IMR-90 (cell line): ENCODE results near the gene CALN1. TPM values are rescaled to one million over a fixed set of nuclear protein-coding genes. Genes with fewer than 3 reads are reported as not detected.

Source experiments
- ATAC-seq: fragments of 200-7000 bp; cut with Tn5 transposase; 2 replicates; pipeline ENCODE4 v1.9.1; 2020; ENCODE audit warnings: low read depth, mild to moderate bottlenecking, moderate library complexity
- BruUV-seq: library from RNA; stranded (reverse); fragments of 400-500 nt; replicated peaks from 2 replicates; lab custom pipeline; 2021; lab: Mats Ljungman, UMichigan
- CTCF ChIA-PET: fragments of 300-600 bp; formaldehyde crosslinking; extraction: SDS; loops from one replicate; lab custom pipeline; 2021; ENCODE audit warnings: antibody characterized with exemption; lab: Yijun Ruan, JAX
- POLR2A ChIA-PET: fragments of 300-600 bp; sonication (Branson Sonifier 250); formaldehyde crosslinking; loops from one replicate; lab custom pipeline; 2022; ENCODE audit warnings: antibody characterized with exemption; ENCODE audit not compliant: unreplicated experiment; lab: Charles Lee
- DNase-seq: peaks from one replicate; pipeline ENCODE4 v3.0.0; 2013
- H2AFZ ChIP-seq: replicated peaks from 2 replicates; pipeline ENCODE3; 2013; ENCODE audit warnings: low read length, mild to moderate bottlenecking; ENCODE audit not compliant: poor library complexity
- H2AK5ac ChIP-seq: 2 replicates; pipeline ENCODE4 v1.6.1; 2013; ENCODE audit warnings: low read depth, low read length, inconsistent platforms
- H2AK9ac ChIP-seq: replicated peaks from 2 replicates; pipeline ENCODE3; 2013; ENCODE audit warnings: mild to moderate bottlenecking, low read depth, low read length, moderate library complexity; ENCODE audit not compliant: poor library complexity
- H2BK120ac ChIP-seq: 2 replicates; pipeline ENCODE4 v1.6.1; 2013; ENCODE audit warnings: low read depth, low read length, inconsistent platforms
- H2BK15ac ChIP-seq: 3 replicates; pipeline ENCODE4 v1.6.1; 2013; ENCODE audit warnings: low read depth, low read length, inconsistent platforms
- H2BK20ac ChIP-seq: 2 replicates; pipeline ENCODE4 v1.6.1; 2013; ENCODE audit warnings: low read depth, mild to moderate bottlenecking, inconsistent platforms, low read length, moderate library complexity
- H2BK5ac ChIP-seq: 2 replicates; pipeline ENCODE4 v1.6.1; 2013; ENCODE audit warnings: mild to moderate bottlenecking, low read depth, low read length, inconsistent platforms; ENCODE audit not compliant: poor library complexity, severe bottlenecking
- H3K14ac ChIP-seq: replicated peaks from 2 replicates; pipeline ENCODE4 v1.6.1; 2013; ENCODE audit warnings: low read depth, low read length, inconsistent platforms
- H3K18ac ChIP-seq: 2 replicates; pipeline ENCODE4 v1.6.1; 2013; ENCODE audit warnings: low read depth, low read length, control low read depth
- H3K23ac ChIP-seq: 2 replicates; pipeline ENCODE4 v1.6.1; 2013; ENCODE audit warnings: low read depth, low read length, inconsistent platforms
- H3K27ac ChIP-seq: 2 replicates; pipeline ENCODE4 v1.5.1; 2013; ENCODE audit warnings: mild to moderate bottlenecking, control low read depth, low read length; ENCODE audit not compliant: insufficient read depth
- H3K27me3 ChIP-seq: 2 replicates; pipeline ENCODE4 v1.6.1; 2013; ENCODE audit warnings: low read length; ENCODE audit not compliant: control insufficient read depth, insufficient read depth
- H3K36me3 ChIP-seq: 2 replicates; pipeline ENCODE4 v1.6.1; 2013; ENCODE audit warnings: low read length, mixed read lengths; ENCODE audit not compliant: control insufficient read depth, insufficient read depth
- H3K4ac ChIP-seq: 2 replicates; pipeline ENCODE4 v1.6.1; 2013; ENCODE audit warnings: low read depth, low read length, inconsistent platforms
- H3K4me1 ChIP-seq: 2 replicates; pipeline ENCODE4 v1.6.1; 2013; ENCODE audit warnings: low read length, mixed read lengths; ENCODE audit not compliant: control insufficient read depth, insufficient read depth
- H3K4me2 ChIP-seq: 2 replicates; pipeline ENCODE4 v1.6.1; 2013; ENCODE audit warnings: low read depth, mild to moderate bottlenecking, control low read depth, low read length, moderate library complexity
- H3K4me3 ChIP-seq: 2 replicates; pipeline ENCODE4 v1.5.1; 2013; ENCODE audit warnings: low read depth, mild to moderate bottlenecking, control low read depth, low read length, moderate library complexity; ENCODE audit not compliant: insufficient read depth
- H3K56ac ChIP-seq: 2 replicates; pipeline ENCODE4 v1.6.1; 2013; ENCODE audit warnings: low read length, inconsistent platforms; ENCODE audit not compliant: insufficient read depth; ENCODE audit errors: extremely low read depth
- H3K79me1 ChIP-seq, 2 experiments: 2 replicates each; pipeline ENCODE4 v1.6.1; 2013; ENCODE audit warnings: low read length in 2 of 2, inconsistent platforms in 1 of 2, low read depth in 1 of 2
- H3K9ac ChIP-seq: 2 replicates; pipeline ENCODE4 v1.6.1; 2013; ENCODE audit warnings: low read depth, low read length, control low read depth
- H3K9me1 ChIP-seq: 2 replicates; pipeline ENCODE4 v1.6.1; 2013; ENCODE audit warnings: low read length, inconsistent platforms; ENCODE audit not compliant: insufficient read depth
- H3K9me3 ChIP-seq: 2 replicates; pipeline ENCODE4 v1.6.1; 2013; ENCODE audit warnings: low read length; ENCODE audit not compliant: control insufficient read depth, insufficient read depth
- H4K20me1 ChIP-seq: 2 replicates; pipeline ENCODE4 v1.6.1; 2013; ENCODE audit warnings: low read length, inconsistent platforms; ENCODE audit not compliant: insufficient read depth
- H4K5ac ChIP-seq: 2 replicates; pipeline ENCODE4 v1.6.1; 2013; ENCODE audit warnings: mild to moderate bottlenecking, low read depth, low read length, control low read depth
- H4K8ac ChIP-seq, 2 experiments: 2 replicates each; pipeline ENCODE4 v1.6.1; 2013; ENCODE audit warnings: low read depth in 2 of 2, low read length in 2 of 2, control low read depth in 1 of 2, inconsistent platforms in 1 of 2
- H4K91ac ChIP-seq: 2 replicates; pipeline ENCODE4 v1.6.1; 2013; ENCODE audit warnings: low read depth, low read length, inconsistent platforms; ENCODE audit not compliant: insufficient read depth
- CEBPB ChIP-seq: IDR thresholded peaks from 2 replicates; pipeline ENCODE4 v1.6.1; 2012; ENCODE audit warnings: low read depth, low read length, improper control_type of control experiment
- CTCF ChIP-seq: conservative IDR thresholded peaks from 2 replicates; pipeline ENCODE4 v1.5.1; 2012; ENCODE audit warnings: mild to moderate bottlenecking, low read depth, low read length, improper control_type of control experiment
- MXI1 ChIP-seq: IDR thresholded peaks from 2 replicates; pipeline ENCODE4 v1.6.1; 2012; ENCODE audit warnings: low read depth, mild to moderate bottlenecking, low read length, moderate library complexity, borderline replicate concordance
- RAD21 ChIP-seq: IDR thresholded peaks from 2 replicates; pipeline ENCODE4 v1.6.1; 2012; ENCODE audit warnings: low read length, improper control_type of control experiment
- USF2 ChIP-seq: fragments of 150-350 bp; IDR thresholded peaks from 2 replicates; pipeline ENCODE4 v1.6.1; 2017; ENCODE audit warnings: mild to moderate bottlenecking, antibody characterized with exemption, low read length, low read depth
- WGBS, 2 experiments: methylation state at CpG; one replicate each; pipeline versions ENCODE4 v1.1.5 to v1.1.7; 2013; ENCODE audit warnings: missing lambda C conversion rate in 2 of 2; ENCODE audit not compliant: insufficient read length in 1 of 2; ENCODE audit errors: extremely low coverage in 2 of 2; 5-methylcytosine and 5-hydroxymethylcytosine counted together
- dilution Hi-C: fragments of 300-500 bp; cut with HindIII; formaldehyde crosslinking; loops from one replicate; pipeline ENCODE4 v1.14.3; 2018; ENCODE audit warnings: low sequenced_read_pairs; ENCODE audit not compliant: unreplicated experiment
- in situ Hi-C: fragments of 300-500 bp; cut with MboI; formaldehyde crosslinking; loops from 3 replicates; pipeline ENCODE4 v1.14.3; 2019; ENCODE audit warnings: low sequenced_read_pairs, inconsistent platforms, mixed read lengths
- intact Hi-C: fragments of 100-400 bp; cut with micrococcal nuclease; formaldehyde crosslinking; loops from 2 replicates; pipeline ENCODE4 v1.10.0; 2022
- polyA plus RNA-seq, 3 experiments: library from polyadenylated mRNA; depleted of rRNA; stranded (reverse); fragments of >200 nt; gene quantifications; 2 replicates each; pipeline ENCODE4 v1.2.3, GENCODE V29; 2012; ENCODE audit warnings: low replicate concordance in 1 of 3
- total RNA-seq: library from RNA; depleted of rRNA; stranded (reverse); fragments of >200 nt; gene quantifications from 2 replicates; pipeline ENCODE4 v1.2.3, GENCODE V29; 2012

The CALN1 gene
- total and polyA plus RNA-seq, 2 of the 4 experiments (the other 2 are of a cell fraction), result not detected

- H3K14ac ChIP-seq, result no peak overlapping the region
- H3K23ac ChIP-seq, result no peak overlapping the region
- no peaks in the 10 kb centered on the region for H3K27me3 ChIP-seq
- H2BK15ac ChIP-seq, result no peak overlapping the region
- no peak overlapping the region for H3K4me2 ChIP-seq
- H3K36me3 ChIP-seq, result no peaks in the 10 kb centered on the region
- H3K4ac ChIP-seq, result no peak overlapping the region
- ATAC-seq, result no peak
- no peak overlapping the region for H2BK20ac ChIP-seq
- no peak overlapping the region for H3K4me3 ChIP-seq
- peaks cover 9% of the 10 kb centered on the region for H3K9me3 ChIP-seq
- no peak overlapping the region for H2BK5ac ChIP-seq
- TF ChIP-seq RAD21 (no peak), USF2 (no peak), CEBPB (no peak), MXI1 (no peak), CTCF (no peak)
- intact Hi-C loops (no loop called here), dilution Hi-C loops (no loop called here), in situ Hi-C loops (no loop called here)
- no CpG with 5 or more reads among the region's 4 CpGs for WGBS, 2 experiments
- no peak overlapping the region for H3K9ac ChIP-seq
- H3K9me1 ChIP-seq, result no peaks in the 10 kb centered on the region
- ChIA-PET POLR2A (no interaction called here), CTCF (interaction anchor here (0.6 kb wide), 1 partner anchor 15 kb away, joined by 4 read pairs; no protein-coding TSS in a partner anchor)
- no peak overlapping the region for H2AK5ac ChIP-seq
- no TSS peak for BruUV-seq
- no peaks in the 10 kb centered on the region for H3K4me1 ChIP-seq
- no peak overlapping the region for H4K5ac ChIP-seq
- H4K20me1 ChIP-seq, result no peaks in the 10 kb centered on the region
- H4K91ac ChIP-seq, result no peak overlapping the region
- H4K8ac ChIP-seq, result no peak overlapping the region
- H3K27ac ChIP-seq, result no peak overlapping the region
- DNase-seq, result no peak
- no peak overlapping the region for H3K18ac ChIP-seq
- no peak overlapping the region for H2BK120ac ChIP-seq
- no peak overlapping the region for H2AK9ac ChIP-seq
- no peak overlapping the region for H3K56ac ChIP-seq
- no peak overlapping the region for H2AFZ ChIP-seq
- no peaks in the 10 kb centered on the region for H3K79me1 ChIP-seq
These were observed 450.9 kb downstream of the CALN1 start for GRCh38 chr7:71961283-71961682.
